ENCODE data around the gene KLF7.

DNA sequence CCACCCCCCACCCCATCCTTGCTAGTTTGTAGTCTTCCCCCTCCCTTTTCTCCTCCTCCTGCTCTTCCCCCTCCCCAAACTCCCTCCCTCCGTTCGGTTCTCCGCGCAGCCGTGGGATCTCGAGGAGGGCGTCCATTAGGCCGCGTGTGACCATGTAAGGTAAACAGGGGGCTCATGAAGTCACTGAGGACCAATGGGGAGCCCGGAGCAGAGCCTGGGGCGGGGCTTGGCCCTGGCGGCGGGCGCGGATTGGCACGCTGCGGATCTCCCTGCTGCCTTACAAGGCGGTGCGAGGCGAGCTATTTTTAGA lies 246 bp upstream of the KLF7 start:
- TF ChIP-seq ZFP3 (CRISPR knock-in tag; IDR thresholded peaks at IDR 0.05) (no peak), ARNTL (CRISPR knock-in tag; IDR thresholded peaks at IDR 0.05; ENCODE audit: borderline replicate concordance, low read depth) (no peak), SNAI2 (CRISPR knock-in tag; IDR thresholded peaks at IDR 0.05) (no peak)
- TF ChIP-seq, protein P1, sequence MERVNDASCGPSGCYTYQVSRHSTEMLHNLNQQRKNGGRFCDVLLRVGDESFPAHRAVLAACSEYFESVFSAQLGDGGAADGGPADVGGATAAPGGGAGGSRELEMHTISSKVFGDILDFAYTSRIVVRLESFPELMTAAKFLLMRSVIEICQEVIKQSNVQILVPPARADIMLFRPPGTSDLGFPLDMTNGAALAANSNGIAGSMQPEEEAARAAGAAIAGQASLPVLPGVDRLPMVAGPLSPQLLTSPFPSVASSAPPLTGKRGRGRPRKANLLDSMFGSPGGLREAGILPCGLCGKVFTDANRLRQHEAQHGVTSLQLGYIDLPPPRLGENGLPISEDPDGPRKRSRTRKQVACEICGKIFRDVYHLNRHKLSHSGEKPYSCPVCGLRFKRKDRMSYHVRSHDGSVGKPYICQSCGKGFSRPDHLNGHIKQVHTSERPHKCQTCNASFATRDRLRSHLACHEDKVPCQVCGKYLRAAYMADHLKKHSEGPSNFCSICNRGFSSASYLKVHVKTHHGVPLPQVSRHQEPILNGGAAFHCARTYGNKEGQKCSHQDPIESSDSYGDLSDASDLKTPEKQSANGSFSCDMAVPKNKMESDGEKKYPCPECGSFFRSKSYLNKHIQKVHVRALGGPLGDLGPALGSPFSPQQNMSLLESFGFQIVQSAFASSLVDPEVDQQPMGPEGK (CRISPR knock-in tag; IDR thresholded peaks at IDR 0.05; ENCODE audit: borderline replicate concordance): no peak
